Colon (tissue), 2 donors: ENCODE data around the gene TCF7.

Experiments used
- FAIRE-seq: peaks from 2 replicates; lab custom pipeline; 2012; peaks lifted over from hg19 to GRCh38; lab: Jason Lieb, UNC
- donor health status: control.
- donor health status: control.

Gene TCF7

DNA sequence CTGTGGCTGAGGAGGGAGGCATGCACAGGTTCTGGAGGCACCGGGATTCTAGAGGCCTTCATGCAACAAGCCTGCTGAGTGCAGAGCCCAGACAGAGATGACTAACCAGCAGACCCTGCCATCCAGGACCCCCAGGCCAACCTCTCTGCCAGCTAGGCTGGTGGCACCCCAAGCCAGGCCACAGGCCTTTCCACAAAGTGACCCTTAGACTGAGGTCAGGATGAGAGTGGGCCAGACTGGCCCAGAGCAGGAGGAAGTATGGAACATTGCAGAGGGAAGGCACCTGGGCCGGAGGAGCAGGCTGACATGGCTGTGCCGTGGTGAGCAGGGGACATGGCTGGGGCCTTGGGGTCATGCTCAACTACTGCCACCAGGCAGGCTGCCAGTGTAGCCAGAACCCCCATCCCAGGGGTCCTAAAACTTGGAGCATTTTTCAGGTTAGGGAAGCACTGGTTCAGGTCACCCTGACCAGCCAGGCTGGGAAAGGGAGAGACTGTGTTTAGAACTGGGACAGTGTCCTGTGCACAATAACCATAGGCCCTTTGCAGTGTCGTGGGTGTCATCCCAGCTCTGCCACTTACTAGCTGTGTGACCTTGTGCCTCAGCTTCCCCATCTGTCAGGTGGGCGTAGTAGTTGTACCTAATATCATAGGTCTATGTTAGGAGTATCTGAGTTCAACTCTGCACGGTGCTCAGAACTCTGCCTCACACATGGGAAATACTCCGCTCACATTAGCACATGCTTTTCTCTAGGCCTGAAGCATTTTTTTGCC, 17.3 kb downstream of the TCF7 start:
- FAIRE-seq: no peak

GRCh38 chr5:134132372-134133187, 18.1 kb downstream of the TCF7 start:
- FAIRE-seq: no peak

DNA sequence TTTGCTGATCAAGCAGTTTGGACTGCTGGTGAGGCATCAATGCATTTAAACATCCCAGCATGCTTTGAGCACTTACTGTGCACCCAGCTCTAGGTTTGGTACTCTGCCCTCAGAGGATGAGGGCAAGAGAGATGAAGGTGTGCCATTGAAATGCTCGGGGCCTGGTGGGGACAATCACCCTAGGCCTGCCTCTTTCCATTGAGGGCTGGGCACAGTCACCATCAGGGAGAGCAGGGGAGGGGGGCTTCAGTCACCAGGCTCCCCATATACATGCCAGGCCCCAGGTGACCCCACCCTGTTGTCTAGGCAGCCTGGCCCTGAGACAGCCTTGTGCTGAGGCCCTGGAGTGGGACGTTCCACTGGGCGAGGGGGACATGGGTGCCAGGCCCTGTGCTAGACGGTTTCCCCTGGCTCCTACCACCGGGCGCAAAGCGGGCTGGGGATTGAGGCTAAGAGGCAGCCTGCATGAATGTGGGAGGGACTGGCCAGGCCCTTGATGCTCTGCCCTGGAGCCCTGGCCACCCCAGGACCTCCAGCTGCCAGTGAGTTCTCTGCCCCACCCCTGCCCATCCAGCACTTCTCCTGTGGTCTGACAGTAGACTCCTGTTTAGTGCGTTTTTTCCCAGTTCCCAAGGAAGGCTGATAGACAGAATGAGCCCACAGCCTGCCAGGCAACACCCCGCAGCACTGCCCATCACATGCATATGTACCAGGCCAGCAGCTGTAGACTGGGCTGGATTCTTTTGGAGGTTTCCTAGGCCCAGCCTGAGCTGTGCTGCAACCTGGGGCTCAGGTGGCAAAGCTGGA, 18.9 kb downstream of the TCF7 start:
- FAIRE-seq: no peak

GRCh38 chr5:134133995-134134541, 19.6 kb downstream of the TCF7 start:
- no peak for FAIRE-seq

DNA sequence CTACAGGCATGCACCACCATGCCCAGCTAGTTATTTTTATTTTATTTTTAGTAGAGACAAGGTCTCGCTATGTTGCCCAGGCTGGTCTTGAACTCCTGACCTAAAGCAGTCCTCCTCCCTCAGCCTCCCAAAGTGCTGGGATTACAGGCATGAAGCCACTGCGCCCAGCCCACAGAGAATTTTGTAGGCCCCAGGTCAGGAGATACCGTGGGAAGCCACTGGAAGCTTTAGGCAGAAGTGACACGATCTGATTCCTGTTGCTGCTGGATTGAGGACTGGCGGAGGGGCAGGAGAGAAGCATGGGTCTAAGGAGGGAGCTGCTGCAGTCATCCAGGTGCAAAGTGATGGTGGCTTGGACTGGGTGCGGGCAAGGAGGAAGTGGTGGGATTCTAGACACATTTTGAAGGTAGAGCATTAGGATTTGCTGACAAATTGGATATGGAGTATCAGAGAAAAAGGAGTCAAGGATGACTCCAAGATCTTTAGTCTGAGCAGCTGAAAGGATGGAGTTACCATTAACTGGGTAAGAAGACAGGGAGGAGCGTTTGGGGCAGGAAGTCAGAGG, 20.7 kb downstream of the TCF7 start:
- FAIRE-seq: no peak

GRCh38 chr5:134136221-134136631, 21.7 kb downstream of the TCF7 start:
- FAIRE-seq: no peak

- FAIRE-seq: no peak
These were observed 22.3 kb downstream of the TCF7 start for GRCh38 chr5:134136771-134137170.

GRCh38 chr5:134138416-134139376, 24.2 kb downstream of the TCF7 start:
- no peak for FAIRE-seq

GRCh38 chr5:134139377-134139851, 24.9 kb downstream of the TCF7 start:
- FAIRE-seq: no peak

DNA sequence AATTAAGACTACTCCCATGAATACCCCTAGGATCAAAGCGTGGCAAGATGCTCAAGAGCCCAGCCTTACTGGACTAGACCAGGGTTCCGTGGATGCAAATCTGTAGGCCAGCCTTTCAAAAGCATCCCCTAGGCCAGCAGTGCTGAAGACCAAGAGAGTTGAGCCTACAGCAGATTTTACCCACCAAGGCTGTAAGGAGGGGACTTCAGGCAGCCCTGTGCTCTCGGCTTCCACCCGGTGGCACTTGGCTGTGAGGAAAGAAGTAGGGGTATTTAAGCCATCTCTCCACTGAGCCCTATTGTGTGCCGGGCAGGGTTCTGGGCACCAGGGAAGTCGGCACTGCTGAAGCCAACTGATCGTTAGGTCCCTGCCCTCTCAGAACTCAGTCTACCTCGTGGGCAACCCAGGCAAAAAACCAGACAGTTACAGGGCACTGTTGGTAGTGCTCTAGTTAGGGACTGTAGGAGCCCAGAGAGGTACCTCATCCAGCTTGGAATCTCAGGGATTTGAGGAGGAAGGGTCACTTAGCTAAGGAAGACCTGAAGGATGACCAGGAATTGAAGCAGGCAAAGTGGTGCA, 25.5 kb downstream of the TCF7 start:
- no peak for FAIRE-seq

DNA sequence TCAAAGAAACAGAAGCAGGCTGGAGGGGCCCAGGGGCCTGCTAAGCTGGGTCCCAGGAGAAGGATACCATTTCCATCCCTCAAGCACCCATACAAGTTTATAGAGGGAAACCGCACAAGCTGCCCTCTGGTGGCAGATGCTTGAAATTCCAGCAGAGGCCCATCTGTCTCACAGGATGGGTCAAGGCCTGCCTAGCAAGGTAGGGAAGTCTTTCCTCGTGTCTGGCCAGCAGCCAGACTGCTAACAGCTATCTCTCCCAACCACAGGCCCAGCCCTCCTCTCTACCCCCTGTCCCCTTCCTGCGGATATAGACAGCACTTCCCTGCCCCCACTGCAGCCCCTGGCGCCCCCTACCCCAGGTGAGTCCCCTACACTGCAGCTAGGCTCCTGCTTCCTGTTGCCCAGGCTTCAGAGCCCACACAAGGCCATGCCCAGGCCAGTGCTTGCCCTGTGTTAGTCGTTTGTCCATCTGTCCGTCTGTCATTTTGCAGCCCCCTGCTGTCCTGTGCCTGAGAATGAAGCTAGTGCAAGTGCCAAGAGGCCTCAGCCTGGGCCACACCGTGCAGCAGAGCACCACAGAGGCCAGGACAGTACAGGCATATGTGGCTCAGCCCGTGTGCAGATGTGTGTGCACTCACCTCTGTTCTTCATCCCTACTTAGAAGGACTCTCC, 26.2 kb downstream of the TCF7 start:
- no peak for FAIRE-seq

DNA sequence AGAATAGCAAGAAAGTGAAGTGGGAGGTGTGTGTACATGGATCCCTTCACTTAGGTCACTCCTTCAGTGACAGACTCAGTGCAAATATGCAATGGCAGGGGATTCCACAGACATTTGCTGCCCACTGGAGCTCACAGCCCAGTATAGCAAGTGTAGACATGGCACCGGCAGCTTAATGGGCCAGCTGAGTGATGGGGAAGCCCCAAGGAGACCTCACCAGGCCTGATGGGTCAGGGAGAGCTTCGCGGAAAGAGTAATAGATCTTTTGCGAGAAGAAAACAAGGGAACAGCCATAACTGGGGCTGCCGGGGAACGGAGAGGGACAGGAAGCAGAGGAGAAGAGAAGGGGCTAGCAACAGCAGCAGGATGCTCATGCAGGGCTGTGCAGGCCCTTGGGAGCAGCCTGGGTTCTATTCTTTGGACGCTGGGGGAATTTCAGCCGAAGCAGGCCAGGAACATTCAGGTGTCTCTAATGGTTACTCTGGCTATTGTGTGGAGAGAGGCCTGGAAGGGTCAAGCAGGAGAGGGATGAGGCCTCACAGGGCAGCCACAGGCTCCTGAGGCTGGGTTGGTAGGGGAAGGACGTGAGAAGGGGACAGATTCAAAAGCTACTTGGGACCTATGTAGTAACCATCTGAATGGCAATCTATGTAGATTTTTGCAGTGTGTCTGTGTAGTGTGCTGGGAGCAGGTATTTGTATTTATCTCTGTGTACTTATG, 27.0 kb downstream of the TCF7 start:
- no peak for FAIRE-seq

GRCh38 chr5:134142052-134142451, 27.6 kb downstream of the TCF7 start:
- FAIRE-seq: no peak

GRCh38 chr5:134142806-134143205, 28.3 kb downstream of the TCF7 start:
- FAIRE-seq: no peak

DNA sequence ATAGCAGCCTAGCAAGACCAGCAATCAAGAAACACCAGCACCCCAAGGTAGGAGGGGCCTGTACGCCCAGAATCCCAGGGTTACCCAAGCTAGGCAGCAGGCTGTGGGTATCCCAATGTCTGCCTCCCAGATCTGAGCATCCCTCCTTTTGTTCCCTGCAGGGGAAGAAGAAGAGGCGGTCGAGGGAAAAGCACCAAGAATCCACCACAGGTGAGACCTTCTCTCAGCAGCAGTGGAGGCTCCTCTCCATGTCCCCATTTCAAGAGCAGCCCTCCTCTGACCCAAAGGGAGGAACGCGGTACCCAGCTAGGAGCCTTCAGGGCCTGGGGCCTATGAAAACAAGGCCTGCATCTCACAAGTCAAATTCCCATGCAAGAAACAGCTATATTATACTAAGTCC, 28.9 kb downstream of the TCF7 start:
- FAIRE-seq: no peak

GRCh38 chr5:134143944-134144941, 29.8 kb downstream of the TCF7 start:
- no peak for FAIRE-seq

GRCh38 chr5:134145041-134145757, 30.7 kb downstream of the TCF7 start:
- no peak for FAIRE-seq
